ENCODE data around the gene GPR89A.
A peak's percentile ranks its signal among the peaks of the same experiment; 100 is the strongest.

GPR89A gene

GRCh38 chr1:145690587-145691558, 83.1 kb downstream of the GPR89A start:
- H3K4me3 ChIP-seq (ENCODE audit: low read depth, low read length), result no peak overlapping the region
- DNase-seq (ENCODE audit: low read depth), result peak; percentile 21
- TF ChIP-seq POLR2A (IDR thresholded peaks at IDR 0.05; ENCODE audit: extremely low read depth, insufficient read length), result no peak
- TF ChIP-seq MAX (IDR thresholded peaks at IDR 0.05; ENCODE audit: low read depth, low read length), result no peak
- TF ChIP-seq CTCF (IDR thresholded peaks at IDR 0.05; ENCODE audit: low read depth, low read length), result no peak
- no peak for TF ChIP-seq MYC (IDR thresholded peaks at IDR 0.05; ENCODE audit: low read depth, low read length)

GRCh38 chr1:145692785-145693443, 85.1 kb downstream of the GPR89A start:
- H3K4me3 ChIP-seq (ENCODE audit: low read depth, low read length), result no peak overlapping the region
- TF ChIP-seq POLR2A (IDR thresholded peaks at IDR 0.05; ENCODE audit: extremely low read depth, insufficient read length), result no peak
- no peak for TF ChIP-seq CTCF (IDR thresholded peaks at IDR 0.05; ENCODE audit: low read depth, low read length)
- no peak for TF ChIP-seq MAX (IDR thresholded peaks at IDR 0.05; ENCODE audit: low read depth, low read length)
- TF ChIP-seq MYC (IDR thresholded peaks at IDR 0.05; ENCODE audit: low read depth, low read length), result no peak
- no peak for DNase-seq (ENCODE audit: low read depth)

GRCh38 chr1:145695821-145696629, 88.2 kb downstream of the GPR89A start:
- H3K4me3 ChIP-seq (ENCODE audit: low read depth, low read length), result no peak overlapping the region

GRCh38 chr1:145696630-145696960, 88.8 kb downstream of the GPR89A start:
- no peak for DNase-seq (ENCODE audit: low read depth)
- H3K4me3 ChIP-seq (ENCODE audit: low read depth, low read length), result no peak overlapping the region
- TF ChIP-seq CTCF (IDR thresholded peaks at IDR 0.05; ENCODE audit: low read depth, low read length) (no peak), POLR2A (IDR thresholded peaks at IDR 0.05; ENCODE audit: extremely low read depth, insufficient read length) (no peak), MAX (IDR thresholded peaks at IDR 0.05; ENCODE audit: low read depth, low read length) (no peak), MYC (IDR thresholded peaks at IDR 0.05; ENCODE audit: low read depth, low read length) (no peak)

More at GRCh38 chr1:145695821-145696629, 88.2 kb downstream of the GPR89A start:
- peak; percentile 65 for DNase-seq (ENCODE audit: low read depth)
- TF ChIP-seq POLR2A (IDR thresholded peaks at IDR 0.05; ENCODE audit: extremely low read depth, insufficient read length) (no peak), CTCF (IDR thresholded peaks at IDR 0.05; ENCODE audit: low read depth, low read length) (no peak), MYC (IDR thresholded peaks at IDR 0.05; ENCODE audit: low read depth, low read length) (no peak), MAX (IDR thresholded peaks at IDR 0.05; ENCODE audit: low read depth, low read length) (peak; percentile 32; the same call in 1 of the 2 replicates)

- TF ChIP-seq POLR2A (IDR thresholded peaks at IDR 0.05; ENCODE audit: extremely low read depth, insufficient read length) (no peak), MAX (IDR thresholded peaks at IDR 0.05; ENCODE audit: low read depth, low read length) (no peak), CTCF (IDR thresholded peaks at IDR 0.05; ENCODE audit: low read depth, low read length) (no peak), MYC (IDR thresholded peaks at IDR 0.05; ENCODE audit: low read depth, low read length) (no peak)
- DNase-seq (ENCODE audit: low read depth), result no peak
- no peak overlapping the region for H3K4me3 ChIP-seq (ENCODE audit: low read depth, low read length)
Measured at GRCh38 chr1:145701306-145701862, 93.6 kb downstream of the GPR89A start.

Data from NB4 (cell line).